ENCODE data around the gene LRP5.

Gene LRP5

GRCh38 chr11:68370211-68371111, 58.1 kb downstream of the LRP5 start:
- H3K9ac ChIP-seq (ENCODE audit: low read length): peak overlapping the region; percentile 36
- H3K9me3 ChIP-seq (ENCODE audit: control insufficient read depth, low read length): no peaks in the 10 kb centered on the region
- H3K4me1 ChIP-seq (ENCODE audit: control insufficient read depth, insufficient read depth, low read length): peaks cover 50% of the 10 kb centered on the region
- no peak overlapping the region for H3K4me3 ChIP-seq (ENCODE audit: low read length)
- no peak for DNase-seq (ENCODE audit: low read depth)
- H3K36me3 ChIP-seq (ENCODE audit: control insufficient read depth, insufficient read depth, low read length, severe bottlenecking): no peaks in the 10 kb centered on the region
- H3K27me3 ChIP-seq (replicated peaks; ENCODE audit: control insufficient read depth, insufficient read depth, low read length): no peaks in the 10 kb centered on the region

DNA sequence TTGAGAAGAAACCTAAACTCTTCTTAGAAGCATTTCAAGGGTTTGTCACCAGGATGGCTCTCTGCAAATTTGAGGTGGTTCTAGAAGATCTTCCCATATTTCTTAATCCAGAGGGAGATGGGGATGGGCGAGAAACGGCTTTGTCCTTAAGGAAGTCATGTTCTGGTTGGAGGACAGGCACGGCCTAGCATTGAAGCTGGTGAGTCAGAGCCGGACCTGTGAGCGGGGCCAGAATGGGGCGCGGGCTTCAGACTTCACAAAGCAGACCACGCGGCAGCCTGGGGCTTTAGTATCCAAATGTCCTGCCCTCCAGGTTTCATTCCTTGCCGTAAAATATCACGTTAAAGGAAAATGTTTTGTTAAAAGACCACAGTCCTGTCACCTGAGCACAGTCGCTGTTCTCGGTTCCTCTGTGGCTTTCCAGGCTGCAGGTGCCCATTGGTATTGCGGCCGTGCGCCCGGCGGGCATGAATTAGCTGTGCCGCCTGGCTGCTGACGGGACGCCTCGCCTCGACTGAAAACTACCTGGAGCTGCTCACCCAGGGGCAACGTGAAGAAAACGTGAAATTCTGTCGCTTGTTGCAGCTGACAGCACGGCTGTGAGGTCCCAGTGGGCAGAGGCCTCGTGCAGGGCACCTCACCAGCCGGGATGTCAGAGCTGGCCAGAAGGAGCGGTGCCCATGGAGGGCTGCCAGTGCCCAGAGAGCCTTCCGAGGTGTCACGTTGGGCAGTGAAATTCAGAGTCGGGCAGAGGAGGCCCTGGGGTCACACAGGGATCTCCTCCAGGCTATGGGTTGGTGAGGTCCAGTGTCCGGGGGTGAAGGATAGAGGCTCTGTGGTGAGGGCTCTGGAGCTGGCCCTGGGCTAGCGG, 59.0 kb downstream of the LRP5 start:
- Histone ChIP-seq H3K27me3 (replicated peaks; ENCODE audit: control insufficient read depth, insufficient read depth, low read length) (no peaks in the 10 kb centered on the region), H3K4me3 (ENCODE audit: low read length) (no peak overlapping the region), H3K9me3 (ENCODE audit: control insufficient read depth, low read length) (no peaks in the 10 kb centered on the region), H3K9ac (ENCODE audit: low read length) (peak overlapping the region; percentile 36), H3K36me3 (ENCODE audit: control insufficient read depth, insufficient read depth, low read length, severe bottlenecking) (no peaks in the 10 kb centered on the region), H3K4me1 (ENCODE audit: control insufficient read depth, insufficient read depth, low read length) (peaks cover 51% of the 10 kb centered on the region)
- DNase-seq (ENCODE audit: low read depth): peak; percentile 28

- Histone ChIP-seq H3K4me1 (ENCODE audit: control insufficient read depth, insufficient read depth, low read length) (peaks cover 58% of the 10 kb centered on the region), H3K9ac (ENCODE audit: low read length) (peak overlapping the region; percentile 90), H3K36me3 (ENCODE audit: control insufficient read depth, insufficient read depth, low read length, severe bottlenecking) (no peaks in the 10 kb centered on the region), H3K9me3 (ENCODE audit: control insufficient read depth, low read length) (no peaks in the 10 kb centered on the region), H3K4me3 (ENCODE audit: low read length) (no peak overlapping the region), H3K27me3 (replicated peaks; ENCODE audit: control insufficient read depth, insufficient read depth, low read length) (no peaks in the 10 kb centered on the region)
- no peak for DNase-seq (ENCODE audit: low read depth)
Observed at GRCh38 chr11:68372114-68372513, 59.7 kb downstream of the LRP5 start.

DNA sequence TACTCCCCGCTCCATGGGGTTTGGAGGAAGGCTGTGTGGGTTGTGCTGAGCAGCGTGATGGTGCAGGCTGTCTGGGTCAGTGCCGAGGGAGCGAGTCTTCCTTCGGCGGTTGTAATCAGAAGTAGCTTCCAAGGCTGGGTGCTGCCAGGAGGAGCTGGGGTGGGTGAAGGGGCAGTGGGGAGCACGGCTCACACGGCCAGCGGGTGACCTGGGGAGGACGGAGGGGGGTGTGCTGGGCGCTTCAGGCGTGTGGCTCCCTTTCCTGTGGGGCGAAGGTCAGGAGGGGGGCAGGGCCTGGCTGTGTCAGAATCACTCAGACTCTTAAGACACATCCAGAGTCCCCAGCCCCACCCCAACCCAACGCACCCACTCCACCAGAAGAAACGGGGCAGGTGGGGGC, 60.2 kb downstream of the LRP5 start:
- Histone ChIP-seq H3K27me3 (replicated peaks; ENCODE audit: control insufficient read depth, insufficient read depth, low read length) (no peaks in the 10 kb centered on the region), H3K4me3 (ENCODE audit: low read length) (no peak overlapping the region), H3K36me3 (ENCODE audit: control insufficient read depth, insufficient read depth, low read length, severe bottlenecking) (no peaks in the 10 kb centered on the region), H3K9ac (ENCODE audit: low read length) (peak overlapping the region; percentile 90), H3K4me1 (ENCODE audit: control insufficient read depth, insufficient read depth, low read length) (peaks cover 63% of the 10 kb centered on the region), H3K9me3 (ENCODE audit: control insufficient read depth, low read length) (no peaks in the 10 kb centered on the region)
- no peak for DNase-seq (ENCODE audit: low read depth)

- DNase-seq (ENCODE audit: low read depth): peak; percentile 91
- no peaks in the 10 kb centered on the region for H3K36me3 ChIP-seq (ENCODE audit: control insufficient read depth, insufficient read depth, low read length, severe bottlenecking)
- H3K4me3 ChIP-seq (ENCODE audit: low read length): peak overlapping the region; percentile 46
- peaks cover 66% of the 10 kb centered on the region for H3K4me1 ChIP-seq (ENCODE audit: control insufficient read depth, insufficient read depth, low read length)
- peak overlapping the region; percentile 90 for H3K9ac ChIP-seq (ENCODE audit: low read length)
- no peaks in the 10 kb centered on the region for H3K27me3 ChIP-seq (replicated peaks; ENCODE audit: control insufficient read depth, insufficient read depth, low read length)
- no peaks in the 10 kb centered on the region for H3K9me3 ChIP-seq (ENCODE audit: control insufficient read depth, low read length)
Observed at GRCh38 chr11:68373189-68373814, 60.9 kb downstream of the LRP5 start.

GRCh38 chr11:68373815-68374501, 61.6 kb downstream of the LRP5 start:
- Histone ChIP-seq H3K4me1 (ENCODE audit: control insufficient read depth, insufficient read depth, low read length) (peaks cover 66% of the 10 kb centered on the region), H3K27me3 (replicated peaks; ENCODE audit: control insufficient read depth, insufficient read depth, low read length) (no peaks in the 10 kb centered on the region), H3K9me3 (ENCODE audit: control insufficient read depth, low read length) (no peaks in the 10 kb centered on the region), H3K9ac (ENCODE audit: low read length) (peak overlapping the region; percentile 90), H3K4me3 (ENCODE audit: low read length) (peak overlapping the region; percentile 46), H3K36me3 (ENCODE audit: control insufficient read depth, insufficient read depth, low read length, severe bottlenecking) (no peaks in the 10 kb centered on the region)
- DNase-seq (ENCODE audit: low read depth): peak; percentile 59

- Histone ChIP-seq H3K27me3 (replicated peaks; ENCODE audit: control insufficient read depth, insufficient read depth, low read length) (no peaks in the 10 kb centered on the region), H3K9me3 (ENCODE audit: control insufficient read depth, low read length) (no peaks in the 10 kb centered on the region), H3K9ac (ENCODE audit: low read length) (peak overlapping the region; percentile 90), H3K36me3 (ENCODE audit: control insufficient read depth, insufficient read depth, low read length, severe bottlenecking) (no peaks in the 10 kb centered on the region), H3K4me1 (ENCODE audit: control insufficient read depth, insufficient read depth, low read length) (peaks cover 66% of the 10 kb centered on the region), H3K4me3 (ENCODE audit: low read length) (peak overlapping the region; percentile 46)
- DNase-seq (ENCODE audit: low read depth): peak; percentile 25
Observed at GRCh38 chr11:68374531-68374930, 62.1 kb downstream of the LRP5 start.

GRCh38 chr11:68375337-68375736, 62.9 kb downstream of the LRP5 start:
- Histone ChIP-seq H3K4me1 (ENCODE audit: control insufficient read depth, insufficient read depth, low read length) (peaks cover 68% of the 10 kb centered on the region), H3K9ac (ENCODE audit: low read length) (peak overlapping the region; percentile 90), H3K4me3 (ENCODE audit: low read length) (no peak overlapping the region), H3K36me3 (ENCODE audit: control insufficient read depth, insufficient read depth, low read length, severe bottlenecking) (no peaks in the 10 kb centered on the region), H3K27me3 (replicated peaks; ENCODE audit: control insufficient read depth, insufficient read depth, low read length) (no peaks in the 10 kb centered on the region), H3K9me3 (ENCODE audit: control insufficient read depth, low read length) (no peaks in the 10 kb centered on the region)
- DNase-seq (ENCODE audit: low read depth): no peak

- Histone ChIP-seq H3K27me3 (replicated peaks; ENCODE audit: control insufficient read depth, insufficient read depth, low read length) (no peaks in the 10 kb centered on the region), H3K9me3 (ENCODE audit: control insufficient read depth, low read length) (no peaks in the 10 kb centered on the region), H3K4me1 (ENCODE audit: control insufficient read depth, insufficient read depth, low read length) (peaks cover 68% of the 10 kb centered on the region), H3K9ac (ENCODE audit: low read length) (no peak overlapping the region), H3K36me3 (ENCODE audit: control insufficient read depth, insufficient read depth, low read length, severe bottlenecking) (no peaks in the 10 kb centered on the region), H3K4me3 (ENCODE audit: low read length) (no peak overlapping the region)
- no peak for DNase-seq (ENCODE audit: low read depth)
Observed at GRCh38 chr11:68375766-68376165, 63.4 kb downstream of the LRP5 start.

DNA sequence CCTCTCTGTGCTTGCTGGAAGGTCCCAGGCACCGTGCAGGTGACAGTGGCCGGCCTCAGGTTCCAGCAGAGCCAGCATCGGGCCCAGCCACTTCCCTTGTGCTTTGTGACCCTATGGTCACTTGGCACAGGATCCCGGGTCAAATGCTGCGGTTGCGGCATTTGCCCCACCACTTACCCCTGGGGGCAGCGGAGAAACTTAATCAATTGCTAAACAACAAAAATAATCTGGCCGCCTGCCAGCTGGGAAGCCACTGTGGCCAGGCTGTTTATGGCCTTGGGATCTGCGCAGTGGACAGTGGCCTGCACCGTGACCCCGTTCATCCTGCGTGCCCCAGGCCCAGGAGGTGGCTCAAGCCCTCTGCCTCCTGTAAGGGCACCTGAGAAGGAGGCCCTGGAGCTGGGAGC, 65.0 kb downstream of the LRP5 start:
- H3K4me1 ChIP-seq (ENCODE audit: control insufficient read depth, insufficient read depth, low read length): peaks cover 64% of the 10 kb centered on the region

More for the DNA sequence above, 65.0 kb downstream of the LRP5 start:
- no peak for DNase-seq (ENCODE audit: low read depth)
- Histone ChIP-seq H3K9me3 (ENCODE audit: control insufficient read depth, low read length) (no peaks in the 10 kb centered on the region), H3K9ac (ENCODE audit: low read length) (peak overlapping the region; percentile 54), H3K27me3 (replicated peaks; ENCODE audit: control insufficient read depth, insufficient read depth, low read length) (no peaks in the 10 kb centered on the region), H3K36me3 (ENCODE audit: control insufficient read depth, insufficient read depth, low read length, severe bottlenecking) (no peaks in the 10 kb centered on the region), H3K4me3 (ENCODE audit: low read length) (no peak overlapping the region)

Measured in adipocyte (in vitro differentiated cells).